Parietal lobe (tissue), 1 donor: ENCODE measurements around the gene LAMTOR4. TPM values are rescaled to one million over a fixed set of nuclear protein-coding genes. Genes with fewer than 3 reads are reported as not detected.

Source experiments
- total RNA-seq: library from RNA; depleted of rRNA; stranded (reverse); fragments of >200 nt; gene quantifications from one replicate; pipeline ENCODE4 v1.2.3, GENCODE V29; 2014

Gene LAMTOR4
- total RNA-seq = 31.0 TPM

DNA sequence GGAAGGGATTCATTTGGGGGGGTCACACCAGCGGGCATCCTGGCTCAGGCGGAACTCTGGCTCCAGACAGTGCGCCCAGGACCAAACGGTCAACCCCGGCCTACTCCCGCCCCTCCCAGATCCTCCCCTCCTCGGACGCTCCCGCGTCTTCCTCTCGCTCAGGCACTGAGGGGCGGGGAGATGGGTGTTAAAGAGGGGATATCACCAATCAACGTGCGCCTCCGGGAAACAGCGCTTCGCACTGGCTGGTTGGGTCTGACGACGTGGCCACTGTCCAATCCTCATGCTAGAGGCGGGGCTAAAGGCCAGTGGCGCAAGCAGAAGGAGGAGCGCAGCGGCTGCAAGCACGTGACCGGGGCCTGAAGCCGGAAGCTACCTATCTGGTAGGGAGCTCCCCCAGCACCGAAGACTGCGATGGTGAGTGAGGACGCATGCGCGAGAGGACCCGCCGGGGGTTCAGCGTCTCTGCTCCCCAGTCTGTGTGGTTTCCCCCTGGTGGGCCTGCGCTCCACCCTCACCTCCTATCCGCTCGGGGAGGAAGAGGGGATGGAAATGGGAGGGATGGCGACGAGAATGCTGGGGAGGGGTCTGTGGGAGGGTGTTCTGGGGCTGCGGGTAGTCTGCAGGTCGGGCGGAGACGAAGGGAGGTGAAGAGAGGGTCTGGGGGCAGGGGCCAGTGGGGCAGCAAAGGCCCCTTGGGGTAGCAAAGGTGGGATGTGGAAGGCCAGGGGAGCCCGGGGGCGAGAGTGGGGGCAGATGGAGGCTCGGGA is at the start of gene LAMTOR4:
LAMTOR4 (plus strand) TSS at position 360 of the 770 bp plus-strand sequence; CDS start at position 415, 55 bp downstream.

DNA sequence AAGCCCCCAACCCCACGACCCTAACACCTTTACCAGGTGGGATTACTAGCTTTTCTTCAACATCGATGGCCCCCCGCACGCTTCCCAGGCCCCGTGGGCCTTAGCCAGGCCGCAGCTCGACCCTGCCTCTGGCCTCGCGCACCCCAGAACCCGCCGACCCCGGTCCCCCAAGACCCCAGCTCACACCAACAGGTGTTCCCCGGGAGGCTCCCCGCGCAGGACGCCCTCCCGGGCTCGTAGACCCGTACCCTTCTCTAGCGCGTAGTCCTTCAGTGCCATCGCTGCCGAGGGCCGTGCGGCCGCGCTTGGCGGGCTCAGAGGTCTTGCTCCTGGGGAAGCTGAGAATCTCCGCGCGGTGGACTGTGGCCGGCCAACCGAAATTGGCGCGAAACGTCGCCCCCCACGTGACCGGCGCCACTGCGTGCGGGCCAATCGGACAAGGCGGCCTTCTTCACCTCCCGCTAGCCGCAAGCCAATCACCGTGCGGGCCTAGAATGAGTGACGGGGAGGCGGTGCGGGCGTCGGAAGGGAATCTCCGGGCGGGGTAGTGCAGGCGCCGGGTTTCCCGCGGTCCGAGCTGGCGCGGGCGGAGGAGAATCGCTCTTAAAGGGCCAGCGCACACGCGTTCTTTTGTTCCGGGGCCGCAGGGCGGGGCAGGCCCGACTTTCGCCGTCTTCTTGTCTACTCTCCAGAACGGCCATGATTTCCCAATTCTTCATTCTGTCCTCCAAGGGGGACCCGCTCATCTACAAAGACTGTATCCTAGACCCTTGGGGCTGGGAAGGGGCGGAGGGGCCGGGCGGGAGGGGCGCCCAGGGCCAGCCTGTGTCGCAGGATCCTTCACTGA is 47.5 kb upstream of the LAMTOR4 start, which contains the start of the genes AP4M1 and MCM7:
AP4M1 (plus strand) TSS at position 628 of the 847 bp plus-strand sequence; CDS start at position 700, 72 bp downstream.
MCM7 (minus strand) TSS at position 382 of the 847 bp plus-strand sequence; CDS start at position 279, 103 bp downstream.

DNA sequence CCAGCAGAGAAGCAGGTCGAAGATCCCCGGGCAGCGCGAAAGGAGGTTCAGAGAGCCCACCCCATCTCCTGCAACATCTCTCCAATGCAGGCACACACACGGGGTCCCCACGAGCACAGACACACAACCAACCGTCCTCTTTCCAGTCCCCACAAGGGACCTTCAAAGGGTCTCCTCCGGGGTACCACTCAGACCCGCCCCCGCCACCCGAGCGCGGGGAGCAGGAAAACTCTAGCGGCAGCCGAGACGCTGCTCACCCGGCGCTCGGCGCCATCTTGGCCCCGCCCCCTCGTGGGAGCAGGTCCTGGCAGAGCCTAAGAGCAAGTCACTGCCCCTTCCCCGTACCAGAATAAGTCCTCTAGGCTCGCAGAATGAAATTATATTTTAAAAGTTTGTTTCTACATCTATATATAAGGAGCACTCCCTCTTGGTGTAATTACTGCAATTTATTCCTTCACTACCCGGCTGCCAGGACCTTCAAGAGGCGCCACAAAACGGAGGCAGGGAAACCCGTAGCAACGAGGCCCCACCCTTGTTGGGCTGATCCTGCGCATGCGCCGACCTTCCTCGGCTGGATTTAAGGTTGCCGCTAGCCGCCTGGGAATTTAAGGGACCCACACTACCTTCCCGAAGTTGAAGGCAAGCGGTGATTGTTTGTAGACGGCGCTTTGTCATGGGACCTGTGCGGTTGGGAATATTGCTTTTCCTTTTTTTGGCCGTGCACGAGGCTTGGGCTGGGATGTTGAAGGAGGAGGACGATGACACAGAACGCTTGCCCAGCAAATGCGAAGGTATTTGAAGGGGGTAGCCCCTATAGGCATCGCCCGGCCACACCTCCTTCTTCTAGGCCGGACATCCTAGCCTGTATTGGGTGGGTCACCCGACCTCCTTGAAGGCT is 29.4 kb upstream of the LAMTOR4 start, which contains the start of the genes CNPY4 and TAF6:
CNPY4 (plus strand) TSS at position 563 of the 898 bp plus-strand sequence; CDS start at position 674, 111 bp downstream.
TAF6 (minus strand) TSS at position 287 of the 898 bp plus-strand sequence. CDS start 5,149 bp downstream, outside the sequence.

DNA sequence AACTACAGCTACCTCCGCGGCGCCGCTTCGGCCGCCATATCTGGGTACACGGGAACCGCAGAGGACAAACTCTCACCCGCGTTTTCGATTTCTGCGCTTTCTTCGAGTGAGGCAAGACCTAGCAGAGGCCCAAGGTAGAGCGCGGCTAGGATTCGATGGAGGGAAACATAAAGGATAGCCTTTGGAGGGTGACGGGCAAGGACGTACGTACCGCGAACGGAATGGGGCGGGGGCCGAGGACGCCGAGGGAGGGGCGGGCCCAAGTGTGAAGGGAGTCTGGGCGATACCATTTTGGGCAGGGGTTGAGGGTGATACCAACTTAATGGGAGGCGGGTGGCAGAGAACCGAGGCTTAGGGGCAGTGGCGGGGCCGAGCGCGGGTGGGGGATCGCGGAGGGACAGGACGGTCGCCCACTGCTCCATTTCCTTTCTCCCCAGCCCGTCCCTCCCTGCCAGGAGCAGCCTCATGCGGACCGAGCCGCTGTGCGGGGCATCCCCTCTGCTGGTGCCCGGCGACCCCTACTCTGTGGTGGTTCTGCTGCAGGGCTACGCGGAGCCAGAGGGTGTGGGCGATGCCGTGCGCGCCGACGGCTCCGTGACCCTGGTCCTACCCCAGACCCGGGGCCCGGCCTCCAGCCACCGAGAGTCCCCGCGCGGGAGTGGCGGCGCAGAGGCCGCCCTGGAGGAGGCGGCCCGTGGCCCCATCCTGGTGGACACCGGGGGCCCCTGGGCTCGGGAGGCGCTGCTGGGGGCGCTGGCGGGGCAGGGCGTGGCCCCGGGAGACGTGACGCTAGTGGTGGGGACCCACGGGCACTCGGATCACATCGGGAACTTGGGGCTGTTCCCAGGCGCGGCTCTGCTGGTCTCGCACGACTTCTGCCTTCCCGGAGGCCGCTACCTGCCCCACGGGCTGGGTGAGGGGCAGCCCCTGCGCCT is 21.5 kb upstream of the LAMTOR4 start, which contains the start of gene MBLAC1:
MBLAC1 (plus strand) TSS at position 37 of the 935 bp plus-strand sequence; CDS start at position 466, 429 bp downstream.

DNA sequence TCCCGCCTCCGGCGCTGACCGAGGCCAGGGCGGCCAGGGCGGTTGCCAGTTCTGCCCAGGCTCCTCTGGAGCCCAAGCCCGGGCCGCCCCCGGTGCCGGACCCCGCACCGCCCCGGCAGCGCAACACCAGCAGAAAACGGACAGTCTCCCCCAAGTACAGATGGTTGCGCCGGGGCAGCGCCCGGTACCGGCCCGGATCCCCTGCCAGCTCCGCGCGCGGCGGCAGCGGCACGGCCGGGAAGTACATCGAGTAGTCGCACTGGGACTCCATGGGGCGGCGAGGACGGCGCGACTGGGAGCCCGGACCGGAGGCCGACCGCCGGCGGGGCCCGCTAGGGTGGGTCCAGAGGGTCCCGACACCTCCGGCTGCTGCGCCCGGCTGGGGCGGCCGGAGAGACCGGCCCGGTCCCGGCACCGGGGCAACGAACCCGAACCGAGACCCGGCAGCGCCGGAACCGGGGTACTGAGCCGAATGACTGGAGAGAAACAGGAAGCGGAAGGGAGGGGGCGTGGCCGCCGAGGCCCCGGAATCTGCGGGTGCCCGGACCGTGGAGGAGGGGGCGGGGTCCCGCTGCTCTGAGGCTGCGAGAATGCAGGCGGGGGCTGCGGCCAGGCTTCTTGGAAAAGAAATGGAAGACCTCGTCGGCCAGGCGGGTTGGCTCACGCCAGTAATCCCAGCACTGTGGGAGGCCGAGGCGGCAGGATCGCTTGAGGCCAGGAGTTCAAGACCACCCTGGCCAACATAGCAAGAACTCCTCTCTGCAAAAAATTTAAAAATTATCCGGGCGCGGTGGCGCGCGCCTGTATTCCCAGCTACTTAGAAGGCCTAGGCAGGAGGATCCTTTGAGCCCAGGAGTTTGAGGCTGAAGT is 9.7 kb downstream of the LAMTOR4 start, which contains the start of gene TRAPPC14:
TRAPPC14 (minus strand) TSS at position 495 of the 870 bp plus-strand sequence; CDS start at position 271, 224 bp downstream.

DNA sequence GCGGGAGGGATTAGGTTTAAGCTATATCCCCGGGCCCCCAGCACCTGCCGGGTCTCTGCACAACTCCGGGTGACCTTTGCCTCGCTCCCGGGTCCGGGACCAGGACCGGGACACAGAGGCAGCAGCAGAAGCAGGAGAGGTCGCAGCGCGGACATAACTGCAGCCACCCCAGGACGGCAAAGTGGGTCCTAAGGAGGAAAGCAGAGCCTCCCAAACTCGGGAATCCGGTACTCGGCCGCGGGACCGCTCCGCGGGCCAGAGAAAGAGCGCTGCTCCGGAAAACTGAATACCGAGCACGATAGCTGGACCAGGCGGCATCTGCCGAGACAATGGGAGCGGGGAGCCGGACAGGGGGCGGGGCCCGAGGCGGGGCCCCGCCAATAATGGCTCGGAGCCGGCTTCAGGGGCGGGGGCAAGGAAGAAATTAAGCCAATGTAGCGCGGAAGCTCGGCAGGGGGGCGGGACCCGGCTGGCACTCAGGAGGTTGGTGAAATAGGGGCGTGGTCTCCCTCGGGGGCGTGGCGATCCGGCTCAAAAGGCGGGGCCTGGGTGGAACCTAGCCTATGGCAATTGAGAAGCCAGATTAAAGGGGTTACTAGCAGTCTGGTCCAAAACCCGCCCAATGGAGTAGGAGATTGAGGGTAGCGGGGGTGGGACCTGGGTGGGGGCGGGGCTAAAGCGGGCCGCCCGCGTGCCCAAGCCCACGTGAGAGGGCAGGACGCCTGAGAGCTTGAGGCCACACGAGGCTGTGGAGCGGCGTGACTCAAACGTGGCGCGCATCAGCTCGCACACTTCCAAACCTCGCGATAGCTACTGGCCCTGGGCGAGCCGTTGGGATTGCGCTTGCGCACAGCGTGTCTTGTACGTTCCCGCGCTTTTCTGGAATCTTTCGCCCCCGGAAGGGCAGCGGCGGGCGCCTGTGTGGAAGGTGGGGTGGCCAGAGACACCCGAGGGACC is 28.6 kb downstream of the LAMTOR4 start, which contains the start of the genes GPC2 and STAG3:
GPC2 (minus strand) TSS at position 337 of the 957 bp plus-strand sequence; CDS start at position 155, 182 bp downstream.
STAG3 (plus strand) TSS at position 874 of the 957 bp plus-strand sequence. CDS start 2,639 bp downstream, outside the sequence.

Other genes starting within 250 kb of the LAMTOR4 start
- gene TRIM4, start 229.4 kb upstream of the LAMTOR4 start, total RNA-seq = 20.7 TPM
- not detected for gene GJC3, start 219.3 kb upstream of the LAMTOR4 start, total RNA-seq
- not detected for gene AZGP1, start 172.9 kb upstream of the LAMTOR4 start, total RNA-seq
- 87.0 TPM for gene ZKSCAN1, start 133.3 kb upstream of the LAMTOR4 start, total RNA-seq
- gene ZSCAN21, start 99.1 kb upstream of the LAMTOR4 start, total RNA-seq = 21.3 TPM
- 72.9 TPM for gene ZNF3, start 67.2 kb upstream of the LAMTOR4 start, total RNA-seq
- gene COPS6, start 59.9 kb upstream of the LAMTOR4 start, total RNA-seq = 35.7 TPM
- gene MCM7, start 47.5 kb upstream of the LAMTOR4 start, total RNA-seq = 76.1 TPM
- gene AP4M1, start 47.3 kb upstream of the LAMTOR4 start, total RNA-seq = 29.7 TPM
- 27.9 TPM for gene TAF6, start 29.6 kb upstream of the LAMTOR4 start, total RNA-seq
- 22.5 TPM for gene CNPY4, start 29.3 kb upstream of the LAMTOR4 start, total RNA-seq
- 8.1 TPM for gene MBLAC1, start 22.0 kb upstream of the LAMTOR4 start, total RNA-seq
- gene TRAPPC14, start 9.8 kb downstream of the LAMTOR4 start, total RNA-seq = 19.7 TPM
- gene GAL3ST4, start 19.7 kb downstream of the LAMTOR4 start, total RNA-seq = 7.2 TPM
- 67.3 TPM for gene GPC2, start 28.5 kb downstream of the LAMTOR4 start, total RNA-seq
- 1.3 TPM for gene STAG3, start 29.0 kb downstream of the LAMTOR4 start, total RNA-seq
- gene PVRIG, start 71.0 kb downstream of the LAMTOR4 start, total RNA-seq = not detected
- gene SPDYE3, start 158.8 kb downstream of the LAMTOR4 start, total RNA-seq = not detected
- 35.4 TPM for gene PILRB, start 209.2 kb downstream of the LAMTOR4 start, total RNA-seq
- gene PILRA, start 224.6 kb downstream of the LAMTOR4 start, total RNA-seq = 3.8 TPM